Astrocyte of the spinal cord (primary cell): Measurements from ENCODE around the gene APOO.
A peak's percentile ranks its signal among the peaks of the same experiment; 100 is the strongest.

Experiments
- DNase-seq: peaks from one replicate; pipeline ENCODE4 v3.0.0; 2011; ENCODE audit warnings: low read depth, low spot score
- H3K4me3 ChIP-seq: 2 replicates; pipeline ENCODE4 v1.5.1; 2011; ENCODE audit warnings: low read depth, mild to moderate bottlenecking, low read length, moderate library complexity
- in situ Hi-C: cut with HindIII; loops from 2 replicates; pipeline ENCODE4 v1.10.0; 2017; ENCODE audit warnings: low sequenced_read_pairs
- TF ChIP-seq, protein P1 (sequence below): IDR thresholded peaks from 2 replicates; pipeline ENCODE4 v1.5.1; 2012; ENCODE audit warnings: low read depth, mild to moderate bottlenecking, low read length, inconsistent platforms

Gene APOO

DNA sequence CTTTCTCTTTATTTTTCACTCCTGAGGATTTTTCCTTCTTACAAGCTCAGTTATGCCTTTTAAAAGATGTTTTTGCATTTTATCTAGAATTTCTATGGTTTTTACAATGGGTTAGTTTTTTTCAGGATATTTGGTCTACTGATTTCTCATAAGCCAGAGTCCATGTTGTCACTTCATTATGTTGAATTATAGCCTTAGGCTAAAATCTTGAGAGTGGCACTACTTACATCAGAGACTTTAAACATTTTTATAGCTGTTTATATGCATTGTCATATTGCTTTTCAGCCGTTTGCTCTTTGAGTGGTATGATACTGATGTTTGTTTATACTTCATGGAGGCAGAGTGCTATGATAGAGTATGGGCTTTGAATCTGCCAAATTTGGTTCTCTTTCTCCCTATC is 36.5 kb upstream of the APOO start:
- no peak for DNase-seq
- TF ChIP-seq, protein P1, sequence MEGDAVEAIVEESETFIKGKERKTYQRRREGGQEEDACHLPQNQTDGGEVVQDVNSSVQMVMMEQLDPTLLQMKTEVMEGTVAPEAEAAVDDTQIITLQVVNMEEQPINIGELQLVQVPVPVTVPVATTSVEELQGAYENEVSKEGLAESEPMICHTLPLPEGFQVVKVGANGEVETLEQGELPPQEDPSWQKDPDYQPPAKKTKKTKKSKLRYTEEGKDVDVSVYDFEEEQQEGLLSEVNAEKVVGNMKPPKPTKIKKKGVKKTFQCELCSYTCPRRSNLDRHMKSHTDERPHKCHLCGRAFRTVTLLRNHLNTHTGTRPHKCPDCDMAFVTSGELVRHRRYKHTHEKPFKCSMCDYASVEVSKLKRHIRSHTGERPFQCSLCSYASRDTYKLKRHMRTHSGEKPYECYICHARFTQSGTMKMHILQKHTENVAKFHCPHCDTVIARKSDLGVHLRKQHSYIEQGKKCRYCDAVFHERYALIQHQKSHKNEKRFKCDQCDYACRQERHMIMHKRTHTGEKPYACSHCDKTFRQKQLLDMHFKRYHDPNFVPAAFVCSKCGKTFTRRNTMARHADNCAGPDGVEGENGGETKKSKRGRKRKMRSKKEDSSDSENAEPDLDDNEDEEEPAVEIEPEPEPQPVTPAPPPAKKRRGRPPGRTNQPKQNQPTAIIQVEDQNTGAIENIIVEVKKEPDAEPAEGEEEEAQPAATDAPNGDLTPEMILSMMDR = no peak
- in situ Hi-C loops = no loop called here
- H3K4me3 ChIP-seq = no peak overlapping the region

DNA sequence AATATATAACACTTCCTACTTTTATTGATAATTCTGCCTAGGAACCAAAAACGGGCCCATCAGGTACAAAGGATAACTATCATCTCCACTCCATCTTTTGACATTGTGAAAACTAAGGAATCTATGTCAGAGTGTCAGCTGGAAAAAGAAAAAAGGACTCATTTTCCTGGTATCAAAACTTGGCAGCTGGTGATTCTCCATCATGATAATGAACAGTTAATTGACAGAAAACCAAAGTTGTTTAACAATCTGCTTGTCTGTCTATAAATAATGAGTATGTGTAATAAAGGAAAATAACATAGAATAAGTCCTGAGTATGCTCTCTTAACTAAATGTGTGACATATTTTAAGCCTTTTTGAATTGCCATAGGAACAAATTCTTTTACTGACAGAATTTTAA is 31.5 kb upstream of the APOO start:
- no peak overlapping the region for H3K4me3 ChIP-seq
- DNase-seq = no peak
- in situ Hi-C loops = no loop called here
- TF ChIP-seq, protein P1 = no peak

DNA sequence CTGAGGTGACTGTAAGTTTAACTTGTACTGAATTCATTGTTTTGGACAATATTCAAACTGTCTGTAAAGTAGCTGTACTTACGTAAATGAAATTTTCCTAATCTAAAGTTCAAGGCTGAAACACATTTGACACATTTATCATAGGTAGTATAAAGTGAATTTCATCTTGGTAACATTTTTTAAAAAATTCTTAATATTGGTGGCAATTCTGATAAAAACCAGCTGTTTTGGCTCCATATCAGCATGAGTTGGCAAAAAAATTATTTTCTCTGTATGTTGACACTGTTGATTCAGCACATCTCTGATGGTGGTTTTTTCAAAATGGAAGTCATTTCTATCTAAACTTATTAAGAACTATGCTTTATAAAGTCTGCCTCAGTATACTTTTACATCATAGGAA is 31.0 kb upstream of the APOO start:
- TF ChIP-seq, protein P1 = no peak
- no peak overlapping the region for H3K4me3 ChIP-seq
- peak; percentile 15 for DNase-seq
- in situ Hi-C loops = no loop called here

DNA sequence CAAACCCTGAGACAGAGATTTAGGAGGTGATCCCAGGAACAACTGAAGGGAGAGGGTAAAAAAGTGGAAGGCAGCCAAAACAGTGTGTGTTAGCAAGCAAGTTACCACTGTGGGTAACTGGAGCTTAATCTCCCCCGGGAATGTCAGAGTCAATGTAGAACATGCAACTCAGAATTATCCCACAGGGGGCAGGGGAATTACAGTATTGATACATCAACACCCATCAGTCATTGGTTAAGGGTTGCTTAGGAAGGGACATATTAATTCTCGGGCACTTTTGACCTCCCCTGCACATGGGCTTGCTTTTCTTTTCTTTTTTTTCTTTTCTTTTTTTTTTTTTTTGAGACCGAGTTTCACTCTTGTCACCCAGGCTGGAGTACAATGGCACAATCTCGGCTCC is 29.4 kb upstream of the APOO start:
- in situ Hi-C loops = no loop called here
- no peak overlapping the region for H3K4me3 ChIP-seq
- TF ChIP-seq, protein P1 = no peak
- DNase-seq = no peak

DNA sequence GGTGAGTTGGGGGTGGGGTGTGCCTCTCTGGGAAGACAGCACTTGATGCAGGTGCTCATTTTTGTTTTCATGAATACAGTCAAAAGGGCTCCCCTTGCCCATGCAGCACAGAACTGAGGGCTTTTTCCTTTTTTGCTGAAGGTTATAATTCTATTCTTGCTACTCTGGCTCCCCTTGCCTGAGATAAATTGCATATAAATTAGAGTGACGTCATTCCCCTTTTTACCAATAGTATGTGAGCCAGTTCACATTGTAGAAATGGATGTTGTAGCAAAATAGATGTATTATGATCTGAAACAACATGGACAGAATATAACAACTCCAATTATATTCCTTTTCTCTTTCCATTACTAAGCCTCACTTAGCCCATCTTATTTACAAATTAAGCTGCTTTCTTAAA is 28.4 kb upstream of the APOO start:
- in situ Hi-C loops = no loop called here
- H3K4me3 ChIP-seq = no peak overlapping the region

DNA sequence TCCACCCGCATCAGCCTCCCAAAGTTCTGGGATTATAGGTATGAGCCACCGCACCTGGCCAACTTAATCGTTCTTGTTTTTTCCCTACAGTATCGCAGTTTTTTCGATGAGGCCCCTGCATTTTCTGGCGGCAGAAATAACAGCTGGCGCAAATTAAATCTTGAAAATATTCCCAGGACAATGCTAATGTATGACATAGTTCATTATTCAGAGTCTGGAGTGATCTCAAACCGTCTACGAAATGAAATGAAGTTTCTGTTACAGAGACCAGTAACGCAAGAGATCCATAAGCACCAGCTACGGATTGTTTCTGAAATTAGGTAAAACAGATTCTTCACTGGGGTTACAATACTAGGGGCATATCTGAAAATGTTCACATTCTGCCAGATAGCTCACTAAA is 27.4 kb upstream of the APOO start:
- in situ Hi-C loops = no loop called here
- TF ChIP-seq, protein P1 = no peak
- no peak for DNase-seq
- no peak overlapping the region for H3K4me3 ChIP-seq

More for the DNA sequence above, 28.4 kb upstream of the APOO start:
- TF ChIP-seq, protein P1 = no peak
- DNase-seq = no peak

DNA sequence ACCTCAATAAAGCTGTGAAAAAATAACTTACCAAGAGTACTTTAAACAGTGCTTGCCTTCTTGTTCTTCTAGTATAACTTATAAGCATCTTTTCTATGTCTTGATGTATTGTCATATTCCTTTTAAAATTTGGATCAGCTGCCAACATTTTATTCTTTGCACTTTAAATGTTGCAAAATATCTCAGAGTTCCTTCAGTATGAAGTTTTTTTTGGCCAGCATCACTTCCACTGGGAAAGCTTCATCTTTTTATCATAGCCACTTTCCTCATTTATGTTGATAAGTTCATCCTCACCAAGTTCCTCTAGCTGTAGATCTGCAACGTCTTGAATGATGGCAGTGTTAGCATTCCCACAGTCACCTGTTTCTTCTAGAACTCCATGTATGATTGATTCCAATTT is 24.3 kb upstream of the APOO start:
- no peak overlapping the region for H3K4me3 ChIP-seq
- in situ Hi-C loops = no loop called here
- DNase-seq = no peak
- TF ChIP-seq, protein P1 = no peak
